HEK293T (cell line): ENCODE data around the gene STX18.

ENCODE experiments used
- CTCF ChIA-PET: fragments of 350-600 bp; formaldehyde crosslinking; extraction: SDS; loops from one replicate; lab custom pipeline; 2021; ENCODE audit warnings: antibody characterized with exemption, inconsistent platforms; lab: Yijun Ruan, JAX
- POLR2A ChIA-PET: fragments of 350-600 bp; formaldehyde crosslinking; extraction: SDS; loops from one replicate; lab custom pipeline; 2020; ENCODE audit warnings: antibody characterized with exemption, inconsistent platforms; lab: Yijun Ruan, JAX
- DNase-seq: peaks from one replicate; pipeline ENCODE4 v3.0.0; 2012; ENCODE audit warnings: mixed read lengths; ENCODE audit errors: extremely low spot score
- ARNT ChIP-seq: fragments of 450-650 bp; IDR thresholded peaks from 2 replicates; pipeline ENCODE4 v1.6.1; 2017; ENCODE audit warnings: mild to moderate bottlenecking
- BHLHE40 ChIP-seq: fragments of 450-650 bp; IDR thresholded peaks from 2 replicates; pipeline ENCODE4 v1.6.1; 2016; ENCODE audit warnings: mild to moderate bottlenecking, moderate library complexity, borderline replicate concordance
- CTBP1 ChIP-seq: fragments of 450-650 bp; IDR thresholded peaks from 2 replicates; pipeline ENCODE4 v1.6.1; 2016; ENCODE audit warnings: borderline replicate concordance
- ELF4 ChIP-seq: fragments of 450-650 bp; IDR thresholded peaks from 2 replicates; pipeline ENCODE4 v1.6.1; 2017; ENCODE audit warnings: antibody characterized with exemption
- FOXA1 ChIP-seq: fragments of 450-650 bp; IDR thresholded peaks from 2 replicates; pipeline ENCODE4 v1.6.1; 2016; ENCODE audit warnings: mild to moderate bottlenecking
- FOXK2 ChIP-seq: fragments of 450-650 bp; IDR thresholded peaks from 2 replicates; pipeline ENCODE4 v1.6.1; 2016; ENCODE audit warnings: mild to moderate bottlenecking
- FOXM1 ChIP-seq: fragments of 450-650 bp; IDR thresholded peaks from 2 replicates; pipeline ENCODE4 v1.6.1; 2017; ENCODE audit warnings: mild to moderate bottlenecking, borderline replicate concordance
- HDGF ChIP-seq: fragments of 450-650 bp; IDR thresholded peaks from 2 replicates; pipeline ENCODE4 v1.6.1; 2017; ENCODE audit warnings: antibody characterized with exemption, borderline replicate concordance
- L3MBTL2 ChIP-seq: fragments of 450-650 bp; conservative IDR thresholded peaks from 2 replicates; pipeline ENCODE4 v1.6.1; 2016; ENCODE audit warnings: mild to moderate bottlenecking
- LEF1 ChIP-seq: fragments of 450-650 bp; IDR thresholded peaks from 2 replicates; pipeline ENCODE4 v1.6.1; 2017; ENCODE audit warnings: mild to moderate bottlenecking, borderline replicate concordance
- NFRKB ChIP-seq: fragments of 450-650 bp; IDR thresholded peaks from 2 replicates; pipeline ENCODE4 v1.6.1; 2016; ENCODE audit warnings: mild to moderate bottlenecking, moderate library complexity
- SP1 ChIP-seq: fragments of 450-650 bp; IDR thresholded peaks from 2 replicates; pipeline ENCODE4 v1.6.1; 2017
- SUZ12 ChIP-seq: fragments of 450-650 bp; IDR thresholded peaks from 2 replicates; pipeline ENCODE4 v1.6.1; 2016; ENCODE audit warnings: mild to moderate bottlenecking
- TARDBP ChIP-seq: fragments of 450-650 bp; IDR thresholded peaks from 2 replicates; pipeline ENCODE4 v1.6.1; 2016
- ZNF384 ChIP-seq: fragments of 450-650 bp; IDR thresholded peaks from 2 replicates; pipeline ENCODE4 v1.6.1; 2016
- TF ChIP-seq, protein P1 (sequence below): fragments of 450-650 bp; IDR thresholded peaks from 2 replicates; pipeline ENCODE4 v1.6.1; 2016

STX18 gene

DNA sequence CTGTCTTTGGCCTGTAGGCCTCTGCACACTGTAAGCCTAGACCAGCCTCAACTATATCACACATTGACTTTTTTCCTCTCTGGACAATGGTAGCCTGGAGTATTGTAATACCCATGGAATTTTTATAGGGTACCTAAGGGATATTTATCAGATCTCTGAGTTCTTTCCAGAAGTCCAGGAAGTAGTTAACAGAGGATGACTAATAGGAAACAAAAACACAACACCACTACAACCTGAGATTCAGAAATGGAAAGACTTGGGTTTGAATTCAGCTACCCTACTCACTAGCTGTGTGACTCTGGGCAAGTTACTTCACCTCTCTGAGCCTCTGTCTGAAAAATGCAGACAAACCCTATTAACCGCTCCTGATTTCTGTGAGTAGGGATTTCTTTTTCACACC, 7.7 kb upstream of the STX18 start:
- CTCF ChIA-PET: no interaction called here
- POLR2A ChIA-PET: no interaction called here
- no peak for DNase-seq
- no peak for TF ChIP-seq TARDBP
- TF ChIP-seq FOXM1: no peak
- TF ChIP-seq FOXK2: no peak
- TF ChIP-seq FOXA1: no peak

DNA sequence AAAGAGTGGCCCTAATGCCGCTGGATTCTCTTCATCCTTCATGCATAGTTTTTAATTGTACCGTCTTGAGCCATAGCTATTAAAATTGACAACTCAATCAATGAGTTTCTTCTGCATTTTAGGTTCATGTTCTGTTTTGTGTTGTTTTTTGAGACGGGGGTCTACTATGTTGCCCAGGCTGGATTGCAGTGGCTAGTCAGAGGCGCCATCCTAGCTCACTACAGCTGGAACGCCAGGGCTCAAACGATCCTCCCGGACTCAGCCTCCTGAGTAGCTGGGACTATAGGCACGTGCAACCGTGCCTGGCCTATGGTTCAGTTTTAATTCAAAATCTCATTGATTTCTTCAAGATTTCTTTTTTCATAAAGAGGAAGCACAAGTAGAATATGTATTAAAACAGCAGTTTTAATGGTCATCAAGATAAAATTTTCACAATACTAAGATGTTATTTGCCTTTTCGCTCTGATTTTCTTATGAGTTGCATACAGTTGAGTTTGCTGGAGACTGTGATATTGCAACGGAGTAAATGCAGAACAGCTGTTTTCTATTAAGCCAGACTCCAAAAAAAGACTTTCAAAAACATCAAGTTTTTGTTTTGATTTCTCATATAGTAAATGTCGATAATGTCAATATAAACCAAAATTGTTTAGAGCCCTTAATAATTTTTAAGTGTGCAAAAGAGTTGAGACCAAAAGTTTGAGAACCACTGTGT, 1.1 kb upstream of the STX18 start:
- DNase-seq: no peak
- no peak for TF ChIP-seq SP1
- no peak for TF ChIP-seq FOXM1
- ChIA-PET CTCF (interaction anchor here (1.0 to 1.1 kb wide), 2 partner anchors 23 to 64 kb away, joined by 3 to 5 read pairs; no protein-coding TSS in a partner anchor), POLR2A (interaction anchor here (0.9 to 2.2 kb wide), 13 partner anchors 10 to 199 kb away, joined by 3 to 14 read pairs (median 5); no protein-coding TSS in a partner anchor)

DNA sequence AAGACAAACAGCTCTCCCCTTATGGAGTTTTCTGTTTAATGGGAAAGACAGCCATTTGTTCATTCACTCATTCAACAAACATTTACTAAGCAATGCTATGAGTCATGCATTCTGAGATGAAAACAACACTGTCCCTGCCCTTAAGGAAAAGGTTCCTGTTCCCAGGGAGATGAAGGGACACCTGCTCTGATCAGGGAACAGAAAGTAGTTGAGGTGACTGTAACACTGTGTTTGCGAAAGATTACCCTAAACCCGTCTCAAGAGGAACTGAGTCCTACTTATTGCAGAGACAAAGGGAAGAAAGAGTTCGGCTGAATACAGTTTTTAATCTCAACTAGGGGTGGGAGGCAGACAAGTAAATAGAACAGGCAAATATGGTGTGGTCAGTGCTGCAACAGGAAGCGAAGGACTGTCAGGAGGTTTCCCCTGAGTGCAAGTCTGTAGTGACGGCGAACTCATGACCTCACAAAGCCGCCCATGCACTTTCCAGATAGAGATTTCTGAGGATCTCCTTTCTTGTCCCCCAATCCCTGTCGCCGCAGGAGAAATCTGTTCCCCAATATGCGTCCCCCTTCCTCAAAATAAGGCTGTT, 712 bp downstream of the STX18 start:
- peak; percentile 28 for DNase-seq
- no peak for TF ChIP-seq ZNF384
- no peak for TF ChIP-seq CTBP1
- TF ChIP-seq TARDBP: no peak
- no peak for TF ChIP-seq L3MBTL2
- TF ChIP-seq LEF1: no peak
- no peak for TF ChIP-seq FOXM1
- TF ChIP-seq, protein P1, sequence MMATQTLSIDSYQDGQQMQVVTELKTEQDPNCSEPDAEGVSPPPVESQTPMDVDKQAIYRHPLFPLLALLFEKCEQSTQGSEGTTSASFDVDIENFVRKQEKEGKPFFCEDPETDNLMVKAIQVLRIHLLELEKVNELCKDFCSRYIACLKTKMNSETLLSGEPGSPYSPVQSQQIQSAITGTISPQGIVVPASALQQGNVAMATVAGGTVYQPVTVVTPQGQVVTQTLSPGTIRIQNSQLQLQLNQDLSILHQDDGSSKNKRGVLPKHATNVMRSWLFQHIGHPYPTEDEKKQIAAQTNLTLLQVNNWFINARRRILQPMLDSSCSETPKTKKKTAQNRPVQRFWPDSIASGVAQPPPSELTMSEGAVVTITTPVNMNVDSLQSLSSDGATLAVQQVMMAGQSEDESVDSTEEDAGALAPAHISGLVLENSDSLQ: no peak
- no peak for TF ChIP-seq SP1
- ChIA-PET CTCF (interaction anchor here (1.1 kb wide), 1 partner anchor 21 kb away, joined by 4 read pairs; no protein-coding TSS in a partner anchor), POLR2A (interaction anchor here (1.4 to 2.2 kb wide), 6 partner anchors 11 to 34 kb away, joined by 3 to 14 read pairs (median 8); no protein-coding TSS in a partner anchor)

DNA sequence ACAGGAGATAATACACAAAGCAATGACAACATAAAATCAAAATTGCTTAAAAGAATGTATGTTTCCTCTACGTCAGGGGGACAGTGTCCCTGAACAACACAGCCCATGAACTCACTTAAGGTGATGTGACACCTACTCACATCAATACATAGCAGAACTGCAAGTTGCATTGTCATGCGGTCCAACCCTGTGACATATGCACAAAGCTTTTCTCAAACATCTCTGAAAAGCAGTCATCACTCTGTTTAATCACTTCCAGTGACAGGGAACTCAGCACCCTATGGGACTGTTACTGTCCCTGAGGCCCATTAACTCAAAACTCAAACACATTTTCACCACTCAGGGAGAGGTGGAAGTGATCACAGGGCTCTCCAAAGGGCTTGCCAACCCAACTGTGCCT, 2.4 kb downstream of the STX18 start:
- DNase-seq: no peak
- ChIA-PET POLR2A (no interaction called here), CTCF (no interaction called here)
- TF ChIP-seq SUZ12: no peak
- TF ChIP-seq SP1: no peak
- TF ChIP-seq FOXM1: no peak
- TF ChIP-seq FOXA1: no peak

DNA sequence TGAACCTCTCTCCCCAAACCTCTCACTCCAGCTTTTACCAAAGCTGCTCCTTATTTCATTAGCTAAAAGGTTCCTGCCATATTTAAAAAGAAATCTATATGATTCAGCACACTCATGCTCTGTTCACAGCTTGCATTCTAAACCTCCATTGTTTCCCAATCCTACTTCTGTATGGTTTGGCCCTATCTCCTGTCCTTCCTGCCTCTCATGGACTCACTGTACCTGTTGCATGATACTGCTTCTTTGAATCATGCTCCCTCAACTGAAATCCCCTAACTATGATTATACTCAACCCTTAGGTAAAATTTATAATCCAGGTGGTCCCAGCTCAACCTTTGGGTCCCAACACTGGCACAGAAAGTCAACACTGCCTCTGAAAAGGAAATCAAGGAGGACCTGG, 6.3 kb downstream of the STX18 start:
- ChIA-PET POLR2A (no interaction called here), CTCF (no interaction called here)
- no peak for DNase-seq
- TF ChIP-seq NFRKB: no peak
- no peak for TF ChIP-seq L3MBTL2
- no peak for TF ChIP-seq TARDBP
- no peak for TF ChIP-seq SP1
- TF ChIP-seq, protein P1: no peak
- TF ChIP-seq ZNF384: no peak
- no peak for TF ChIP-seq FOXK2
- TF ChIP-seq HDGF: no peak
- TF ChIP-seq ARNT: no peak
- TF ChIP-seq BHLHE40: no peak
- TF ChIP-seq FOXM1: no peak
- TF ChIP-seq SUZ12: no peak
- no peak for TF ChIP-seq CTBP1
- TF ChIP-seq ELF4: no peak
- TF ChIP-seq LEF1: no peak
- TF ChIP-seq FOXA1: no peak

DNA sequence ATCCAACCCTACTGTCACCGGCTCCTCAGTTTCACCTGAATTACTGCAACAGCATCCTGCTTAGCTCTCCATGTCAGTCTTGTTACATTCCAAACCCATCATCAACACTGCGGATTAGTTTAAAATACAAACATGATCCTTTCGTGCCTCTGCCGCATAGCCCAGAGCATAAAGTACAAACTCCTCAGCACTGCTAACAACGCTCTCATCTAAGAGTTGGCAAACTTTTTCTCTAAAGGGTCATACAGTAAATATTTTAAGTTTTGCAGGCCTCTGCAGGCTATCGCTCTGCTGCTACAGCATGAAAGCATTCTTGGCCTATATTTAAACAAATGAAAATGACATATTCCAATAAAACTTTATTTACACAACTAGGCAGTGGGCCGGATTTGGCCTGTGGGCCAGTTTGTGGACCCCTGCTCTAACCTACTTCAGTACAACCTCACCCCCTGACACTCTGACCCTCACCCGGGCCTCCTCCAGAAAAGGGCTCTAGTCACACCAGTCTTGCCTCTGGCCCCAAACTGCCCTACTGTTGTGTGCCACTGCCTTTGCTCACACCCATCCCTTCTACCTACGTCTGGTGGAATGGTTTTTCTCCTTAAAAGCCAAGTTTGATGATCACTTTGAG, 7.2 kb downstream of the STX18 start:
- ChIA-PET CTCF (interaction anchor here (1.1 kb wide), 1 partner anchor 15 kb away, joined by 5 read pairs; no protein-coding TSS in a partner anchor), POLR2A (no interaction called here)

More for the DNA sequence above, 7.2 kb downstream of the STX18 start:
- DNase-seq: no peak
- TF ChIP-seq SUZ12 (no peak), HDGF (no peak), TARDBP (no peak), CTBP1 (no peak), NFRKB (no peak), FOXM1 (no peak), ELF4 (no peak), SP1 (no peak), L3MBTL2 (no peak), FOXK2 (no peak)
- TF ChIP-seq, protein P1: no peak
